C4-2B (cell line): ENCODE measurements around the gene CSNK2A2.

ENCODE experiments used
- H3K27ac ChIP-seq: fragments of 450-650 bp; 2 replicates; pipeline ENCODE4 v1.5.1; 2017
- ZFX ChIP-seq: fragments of 450-650 bp; IDR thresholded peaks from 2 replicates; pipeline ENCODE4 v1.6.1; 2017
- TF ChIP-seq, protein P1 (sequence below): fragments of 450-650 bp; conservative IDR thresholded peaks from 2 replicates; pipeline ENCODE4 v1.5.1; 2017; ENCODE audit warnings: mild to moderate bottlenecking

CSNK2A2 gene

DNA sequence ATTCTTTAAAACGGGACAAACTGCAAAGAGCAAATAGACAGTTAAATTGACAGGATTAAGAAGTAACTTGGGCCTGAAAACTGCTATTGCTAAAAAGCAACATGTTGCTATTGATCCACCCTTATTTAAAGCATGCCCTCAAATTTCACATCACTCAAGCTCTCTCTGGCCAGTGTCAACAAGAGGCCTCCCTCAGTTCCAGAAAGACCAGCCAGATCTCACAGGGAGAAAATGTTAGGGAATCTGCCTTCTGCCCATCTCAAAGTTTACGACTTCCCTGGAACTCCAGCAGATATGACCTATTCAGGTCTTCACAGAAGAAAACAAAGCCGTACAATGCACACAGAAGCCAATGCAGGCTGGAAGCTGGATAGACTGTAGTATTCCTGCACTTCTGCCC, 77.7 kb downstream of the CSNK2A2 start:
- TF ChIP-seq ZFX, result no peak
- TF ChIP-seq, protein P1, sequence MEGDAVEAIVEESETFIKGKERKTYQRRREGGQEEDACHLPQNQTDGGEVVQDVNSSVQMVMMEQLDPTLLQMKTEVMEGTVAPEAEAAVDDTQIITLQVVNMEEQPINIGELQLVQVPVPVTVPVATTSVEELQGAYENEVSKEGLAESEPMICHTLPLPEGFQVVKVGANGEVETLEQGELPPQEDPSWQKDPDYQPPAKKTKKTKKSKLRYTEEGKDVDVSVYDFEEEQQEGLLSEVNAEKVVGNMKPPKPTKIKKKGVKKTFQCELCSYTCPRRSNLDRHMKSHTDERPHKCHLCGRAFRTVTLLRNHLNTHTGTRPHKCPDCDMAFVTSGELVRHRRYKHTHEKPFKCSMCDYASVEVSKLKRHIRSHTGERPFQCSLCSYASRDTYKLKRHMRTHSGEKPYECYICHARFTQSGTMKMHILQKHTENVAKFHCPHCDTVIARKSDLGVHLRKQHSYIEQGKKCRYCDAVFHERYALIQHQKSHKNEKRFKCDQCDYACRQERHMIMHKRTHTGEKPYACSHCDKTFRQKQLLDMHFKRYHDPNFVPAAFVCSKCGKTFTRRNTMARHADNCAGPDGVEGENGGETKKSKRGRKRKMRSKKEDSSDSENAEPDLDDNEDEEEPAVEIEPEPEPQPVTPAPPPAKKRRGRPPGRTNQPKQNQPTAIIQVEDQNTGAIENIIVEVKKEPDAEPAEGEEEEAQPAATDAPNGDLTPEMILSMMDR, result no peak
- no peak overlapping the region for H3K27ac ChIP-seq

DNA sequence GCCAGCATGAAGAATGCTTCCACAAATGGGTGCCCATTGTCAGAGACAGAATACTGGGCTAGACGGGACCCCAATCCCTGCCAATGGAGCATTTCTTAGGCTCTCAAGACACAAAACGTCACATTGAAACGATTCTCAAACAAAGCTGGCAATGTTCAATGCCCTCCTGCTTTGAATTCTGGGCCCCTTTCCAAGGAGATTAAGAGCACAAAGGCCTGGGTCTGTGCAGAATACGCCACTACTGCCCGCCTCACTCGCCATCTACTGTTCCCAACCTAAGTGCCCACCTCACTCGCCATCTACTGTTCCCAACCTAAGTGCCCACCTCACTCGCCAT, 78.4 kb downstream of the CSNK2A2 start:
- TF ChIP-seq, protein P1, result no peak
- TF ChIP-seq ZFX, result no peak
- H3K27ac ChIP-seq, result no peak overlapping the region

DNA sequence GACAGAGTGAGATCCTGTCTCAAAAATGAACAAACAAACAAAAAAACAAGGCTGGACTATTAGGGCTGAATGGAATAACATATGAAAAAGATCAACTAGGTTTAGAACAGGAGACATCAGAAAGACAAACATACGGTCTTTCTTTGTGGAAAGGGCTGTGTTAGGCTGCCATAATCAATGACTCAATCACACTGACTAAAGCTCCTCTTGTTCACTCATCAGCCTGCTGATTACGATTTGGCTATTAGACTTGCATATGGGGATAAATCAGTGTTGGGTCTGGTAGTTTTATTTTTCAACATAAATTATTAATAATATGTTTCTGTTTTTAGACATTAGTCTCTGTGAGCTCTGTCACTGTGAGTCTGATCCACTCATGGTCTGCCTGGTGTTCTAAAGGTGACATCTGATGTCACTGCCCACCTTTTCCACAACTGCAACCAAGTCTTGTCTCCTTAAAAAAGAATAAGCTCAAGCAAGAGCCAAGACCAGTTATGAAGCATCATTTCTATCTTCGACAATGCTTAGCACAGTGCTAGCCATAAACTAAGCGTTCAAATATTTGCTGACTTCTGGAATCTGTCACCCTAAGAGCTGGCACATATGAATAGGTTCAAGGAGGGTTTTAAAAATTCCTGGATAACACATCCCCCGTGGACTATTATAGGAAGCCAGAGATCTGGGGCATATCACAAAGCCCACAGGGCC, 79.0 kb downstream of the CSNK2A2 start:
- TF ChIP-seq, protein P1, result no peak
- TF ChIP-seq ZFX, result no peak
- H3K27ac ChIP-seq, result no peak overlapping the region

DNA sequence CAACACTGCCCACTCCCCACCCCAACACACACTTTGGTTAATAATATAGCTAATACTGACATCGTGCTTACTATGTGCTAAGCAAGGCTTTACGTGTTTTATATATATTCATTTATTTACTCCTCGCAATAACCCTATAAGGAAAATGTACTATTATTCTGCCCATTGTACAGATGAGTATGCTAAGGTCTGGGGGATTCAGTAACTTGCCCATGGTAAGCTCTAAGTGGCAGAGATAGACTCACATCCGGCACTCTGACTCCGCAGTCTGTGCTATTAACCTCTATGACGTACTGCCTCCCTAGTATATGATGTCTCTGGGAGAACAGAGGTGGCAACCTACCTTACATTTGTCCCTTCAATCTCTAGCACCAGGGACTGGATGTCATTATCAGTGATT, 81.4 kb downstream of the CSNK2A2 start:
- TF ChIP-seq ZFX, result no peak
- TF ChIP-seq, protein P1, result no peak
- H3K27ac ChIP-seq, result no peak overlapping the region

DNA sequence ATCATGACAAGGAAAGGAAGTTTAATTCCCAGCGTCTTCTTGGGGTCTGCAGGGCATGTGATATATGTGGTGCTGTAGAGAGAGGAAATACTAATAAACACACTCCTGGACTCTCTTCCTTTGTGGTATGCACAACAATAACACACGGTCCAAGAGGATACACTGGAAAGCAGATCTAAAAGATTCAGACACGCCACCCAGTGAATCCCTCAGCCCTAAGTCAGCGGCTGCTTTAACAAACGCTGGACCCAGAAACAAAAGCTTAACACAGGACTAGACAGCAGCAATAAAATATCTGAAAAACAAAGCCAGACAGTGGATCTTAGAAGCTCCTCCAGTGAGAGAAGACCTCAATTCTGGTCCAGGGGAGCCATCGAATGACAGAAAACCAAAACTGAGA, 81.8 kb downstream of the CSNK2A2 start:
- TF ChIP-seq, protein P1, result no peak
- H3K27ac ChIP-seq, result no peak overlapping the region

DNA sequence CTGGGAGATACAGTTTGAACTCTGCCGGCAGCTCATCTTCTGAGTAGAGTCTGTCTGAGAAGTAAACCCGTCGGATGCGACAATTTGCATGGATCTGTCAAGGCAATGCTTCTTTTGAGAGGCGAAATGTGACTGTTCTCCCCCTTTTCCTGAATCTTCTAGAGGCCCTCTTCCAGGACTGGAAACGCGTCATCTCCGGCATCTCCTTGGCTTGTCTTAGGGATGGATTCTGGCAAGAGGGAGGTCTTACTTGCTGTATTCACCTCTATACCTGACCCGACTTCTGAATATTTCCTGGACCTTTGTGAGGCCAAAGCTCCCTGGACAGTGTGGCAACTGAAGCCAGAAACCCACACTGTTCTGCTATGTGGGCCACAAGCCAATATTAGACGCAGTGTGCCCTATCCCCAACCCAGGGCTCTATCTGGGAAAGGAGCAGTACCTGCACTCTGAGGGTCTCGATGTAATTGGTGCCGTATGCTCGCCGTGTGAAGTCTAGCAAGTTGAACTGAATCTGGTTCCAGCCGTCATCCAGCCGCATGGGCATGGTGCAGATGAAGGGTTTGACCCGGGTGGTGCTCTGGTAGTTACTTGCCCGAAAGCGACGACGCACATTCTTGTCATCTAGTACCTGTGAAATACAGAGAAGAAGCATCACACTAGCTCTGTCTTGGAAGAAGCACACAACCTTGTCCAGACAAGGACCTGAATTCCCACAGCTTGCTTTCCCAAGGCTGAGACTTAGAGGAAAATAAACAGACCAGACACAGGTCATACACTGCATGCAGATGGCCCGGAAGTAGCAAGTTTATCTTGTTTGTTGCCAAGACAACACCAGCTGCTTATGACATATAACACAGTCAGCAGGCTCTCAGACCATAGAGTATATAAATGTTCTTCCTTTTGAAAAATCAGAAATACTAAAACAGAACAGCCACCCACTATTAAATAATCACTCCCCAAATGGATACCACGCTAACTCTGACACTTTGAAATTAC, 82.8 kb downstream of the CSNK2A2 start:
- TF ChIP-seq, protein P1, result no peak
- TF ChIP-seq ZFX, result no peak
- no peak overlapping the region for H3K27ac ChIP-seq

DNA sequence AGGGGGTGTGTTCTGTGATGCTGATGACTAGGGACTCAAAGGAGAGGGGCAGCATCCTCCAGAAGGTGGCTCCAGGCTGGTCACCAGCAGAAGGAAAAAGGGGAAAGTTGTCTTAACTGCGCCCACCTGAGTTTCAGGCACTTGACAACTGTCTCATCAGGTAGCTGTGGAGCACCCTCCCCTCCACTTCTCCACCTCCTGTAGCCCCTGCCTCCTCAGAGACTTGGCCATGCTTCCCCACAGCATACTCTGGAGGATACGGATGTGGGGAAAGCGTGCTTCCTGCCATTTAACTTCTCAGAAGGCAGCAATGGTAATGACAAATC, 86.6 kb downstream of the CSNK2A2 start:
- H3K27ac ChIP-seq, result no peak overlapping the region
- TF ChIP-seq, protein P1, result no peak
- TF ChIP-seq ZFX, result no peak
